Stimulated activated CD8-positive, alpha-beta memory T cell treated with anti-CD3 and anti-CD28 coated beads, Interleukin-12 subunit alpha, Interleukin-12 subunit beta, amount 100 ng/mL, for 24 hours (primary cell): Measurements from ENCODE around the gene CADPS2.
"Not testable (repeated sequence)": the region's sequence is repeated elsewhere in the genome, so short reads cannot be mapped to it uniquely, and the experiment has no call there.

Experiments used
- DNase-seq: peaks from one replicate; pipeline ENCODE4 v3.0.0-alpha.2; 2020; ENCODE audit errors: extremely low read depth

Gene CADPS2

GRCh38 chr7:122849957-122850328 is 36.3 kb downstream of the CADPS2 start:
- DNase-seq: no peak

GRCh38 chr7:122849322-122849956 is 36.8 kb downstream of the CADPS2 start:
- DNase-seq: no peak

GRCh38 chr7:122847871-122848473 is 38.3 kb downstream of the CADPS2 start:
- no peak for DNase-seq

GRCh38 chr7:122846591-122846990 is 39.7 kb downstream of the CADPS2 start:
- no peak for DNase-seq

- DNase-seq: no peak
These were observed 41.0 kb downstream of the CADPS2 start for GRCh38 chr7:122845286-122845685.

- no peak for DNase-seq
These were observed 41.9 kb downstream of the CADPS2 start for GRCh38 chr7:122844191-122844988.

GRCh38 chr7:122842971-122843370 is 43.3 kb downstream of the CADPS2 start:
- no peak for DNase-seq

GRCh38 chr7:122836286-122836685 is 50.0 kb downstream of the CADPS2 start:
- not testable (repeated sequence) for DNase-seq

- not testable (repeated sequence) for DNase-seq
These were observed 51.7 kb downstream of the CADPS2 start for GRCh38 chr7:122834571-122834942.

- DNase-seq: no peak
These were observed 52.2 kb downstream of the CADPS2 start for GRCh38 chr7:122833888-122834570.

GRCh38 chr7:122831436-122831835 is 54.8 kb downstream of the CADPS2 start:
- no peak for DNase-seq

- no peak for DNase-seq
These were observed 56.3 kb downstream of the CADPS2 start for GRCh38 chr7:122829962-122830361.

GRCh38 chr7:122827763-122828162 is 58.5 kb downstream of the CADPS2 start:
- DNase-seq: no peak

- DNase-seq: no peak
These were observed 72.4 kb downstream of the CADPS2 start for GRCh38 chr7:122813845-122814244.

GRCh38 chr7:122803851-122804250 is 82.4 kb downstream of the CADPS2 start:
- DNase-seq: no peak

GRCh38 chr7:122803323-122803722 is 82.9 kb downstream of the CADPS2 start:
- DNase-seq: no peak

GRCh38 chr7:122802301-122802751 is 83.9 kb downstream of the CADPS2 start:
- DNase-seq: no peak

GRCh38 chr7:122791959-122792545 is 94.2 kb downstream of the CADPS2 start:
- DNase-seq: no peak

- DNase-seq: no peak
These were observed 95.7 kb downstream of the CADPS2 start for GRCh38 chr7:122790591-122790990.

- no peak for DNase-seq
These were observed 96.1 kb downstream of the CADPS2 start for GRCh38 chr7:122790132-122790531.

GRCh38 chr7:122789156-122789555 is 97.1 kb downstream of the CADPS2 start:
- DNase-seq: no peak
